Panc1 (cell line): Measurements from ENCODE around the gene TMEM184A. TPM values are rescaled to one million over a fixed set of nuclear protein-coding genes. Genes with fewer than 3 reads are reported as not detected.
A peak's percentile ranks its signal among the peaks of the same experiment; 100 is the strongest.

Experiments used
- ATAC-seq: fragments of 200-7000 bp; cut with Tn5 transposase; 2 replicates; pipeline ENCODE4 v1.9.1; 2020; ENCODE audit warnings: mild to moderate bottlenecking, moderate library complexity
- BruUV-seq: library from RNA; stranded (reverse); fragments of 400-500 nt; replicated peaks from 2 replicates; lab custom pipeline; 2021; lab: Mats Ljungman, UMichigan
- CTCF ChIA-PET: fragments of 300-600 bp; sonication (Branson Sonifier 250); formaldehyde crosslinking; loops from one replicate; lab custom pipeline; 2022; ENCODE audit warnings: antibody characterized with exemption; lab: Charles Lee
- POLR2A ChIA-PET: fragments of 300-600 bp; sonication (Branson Sonifier 250); formaldehyde crosslinking; loops from one replicate; lab custom pipeline; 2022; ENCODE audit warnings: antibody characterized with exemption; lab: Charles Lee
- DNase-seq: peaks from one replicate; pipeline ENCODE4 v3.0.0-alpha.2; 2010; ENCODE audit warnings: low read depth, low spot score
- H3K27ac ChIP-seq: 2 replicates; pipeline ENCODE4 v1.5.1; 2011; ENCODE audit warnings: mild to moderate bottlenecking, low read length, inconsistent platforms
- H3K27me3 ChIP-seq: fragments of 200-500 bp; sonication (Bioruptor generic); 2 replicates; pipeline ENCODE4 v1.6.0; 2014; ENCODE audit warnings: low read length, inconsistent platforms; ENCODE audit not compliant: control insufficient read depth, insufficient read depth
- H3K36me3 ChIP-seq: fragments of 200-500 bp; sonication (Bioruptor generic); 2 replicates; pipeline ENCODE4 v1.5.1; 2014; ENCODE audit warnings: inconsistent platforms, mild to moderate bottlenecking, low read length, moderate library complexity; ENCODE audit not compliant: control insufficient read depth, insufficient read depth
- H3K4me1 ChIP-seq: 2 replicates; pipeline ENCODE4 v1.5.1; 2011; ENCODE audit warnings: inconsistent platforms, mild to moderate bottlenecking, low read length, moderate library complexity; ENCODE audit not compliant: control insufficient read depth, insufficient read depth
- H3K4me3 ChIP-seq, 2 experiments: 2 replicates each; pipeline ENCODE4 v1.5.1; 2011 to 2012; ENCODE audit warnings: low read depth in 2 of 2, low read length in 2 of 2, mild to moderate bottlenecking in 2 of 2, inconsistent platforms in 1 of 2, moderate library complexity in 1 of 2
- H3K9me3 ChIP-seq: fragments of 200-500 bp; sonication (Bioruptor generic); 2 replicates; pipeline ENCODE4 v1.5.1; 2014; ENCODE audit warnings: low read depth, mild to moderate bottlenecking, inconsistent platforms, low read length, moderate library complexity; ENCODE audit not compliant: control insufficient read depth, insufficient read depth
- CTCF ChIP-seq: fragments of 450-650 bp; IDR thresholded peaks from 2 replicates; pipeline ENCODE4 v1.5.1; 2017; ENCODE audit warnings: mild to moderate bottlenecking
- POLR2AphosphoS5 ChIP-seq: IDR thresholded peaks from 2 replicates; pipeline ENCODE4 v1.6.1; 2012; ENCODE audit warnings: mild to moderate bottlenecking, low read depth, low read length, moderate library complexity
- REST ChIP-seq, 2 experiments: IDR thresholded peaks; 2 replicates each; pipeline ENCODE4 v1.6.1; 2011 to 2012; ENCODE audit warnings: low read depth in 2 of 2, control low read depth in 1 of 2, low read length in 1 of 2, mild to moderate bottlenecking in 1 of 2, moderate library complexity in 1 of 2; ENCODE audit not compliant: insufficient read depth in 1 of 2
- SIN3A ChIP-seq: IDR thresholded peaks from 2 replicates; pipeline ENCODE4 v1.6.1; 2012; ENCODE audit warnings: low read depth, mild to moderate bottlenecking, low read length, moderate library complexity, borderline replicate concordance; ENCODE audit not compliant: insufficient read depth
- TCF7L2 ChIP-seq: IDR thresholded peaks from 2 replicates; pipeline ENCODE4 v1.6.1; 2011; ENCODE audit warnings: mild to moderate bottlenecking, low read depth, low read length, inconsistent platforms
- in situ Hi-C: cut with HindIII; loops from 2 replicates; pipeline ENCODE4 v1.10.0; 2016; ENCODE audit warnings: low sequenced_read_pairs, low pct_unique_long_range_greater_than_20kb
- intact Hi-C: fragments of 100-400 bp; cut with micrococcal nuclease; formaldehyde crosslinking; loops from one replicate; pipeline ENCODE4 v1.10.0; 2022; ENCODE audit not compliant: unreplicated experiment
- total RNA-seq: library from RNA; stranded (reverse); gene quantifications from one replicate; pipeline ENCODE4 v1.2.1, GENCODE V29; 2021; ENCODE audit not compliant: unreplicated experiment

Gene TMEM184A
- total RNA-seq, 1 experiment from 2014 or later = 9.2 TPM

- no peak for TF ChIP-seq TCF7L2
- TF ChIP-seq CTCF = no peak
- TF ChIP-seq POLR2AphosphoS5 = no peak
- no peak for TF ChIP-seq REST (IDR thresholded peaks at IDR 0.05; ENCODE audit: insufficient read depth in 1 of 2, low read depth in 2 of 2, low read length in 1 of 2)
- no peak for TF ChIP-seq SIN3A
- CTCF ChIA-PET = interaction anchor here (0.5 to 0.6 kb wide), 2 partner anchors 76 to 283 kb away, joined by 3 read pairs; no protein-coding TSS in a partner anchor
- H3K4me1 ChIP-seq = peaks cover 45% of the 10 kb centered on the region
- no peak for ATAC-seq
- no TSS peak for BruUV-seq
- intact Hi-C loops = no loop called here
- no peak overlapping the region for H3K4me3 ChIP-seq
- peaks cover under 1% of the 10 kb centered on the region; the same call in 1 of the 2 replicates for H3K36me3 ChIP-seq
- POLR2A ChIA-PET = no interaction called here
- H3K9me3 ChIP-seq = no peaks in the 10 kb centered on the region
- no peaks in the 10 kb centered on the region for H3K27me3 ChIP-seq
- no peak for DNase-seq
- in situ Hi-C loops = no loop called here
- H3K27ac ChIP-seq = peak overlapping the region; percentile 80
Observed at GRCh38 chr7:1508277-1508758, 47.7 kb downstream of the TMEM184A start.

- no peaks in the 10 kb centered on the region for H3K27me3 ChIP-seq
- peaks cover 6% of the 10 kb centered on the region; the same call in 1 of the 2 replicates for H3K36me3 ChIP-seq
- ATAC-seq (peak; percentile 54), DNase-seq (no peak)
- in situ Hi-C loops (no loop called here), intact Hi-C loops (loop anchor here (2.0 kb wide), 1 partner anchor 31 kb away; no protein-coding TSS in a partner anchor)
- peak overlapping the region; percentile 98 for H3K27ac ChIP-seq
- ChIA-PET CTCF (no interaction called here), POLR2A (interaction anchor here (0.9 kb wide), 1 partner anchor 28 kb away, joined by 3 read pairs; no protein-coding TSS in a partner anchor)
- BruUV-seq = no TSS peak
- TF ChIP-seq TCF7L2 (no peak; the same call in 1 of the 2 replicates), POLR2AphosphoS5 (no peak), CTCF (no peak), SIN3A (no peak), REST (IDR thresholded peaks at IDR 0.05; ENCODE audit: insufficient read depth in 1 of 2, low read depth in 2 of 2, low read length in 1 of 2) (no peak)
- H3K4me3 ChIP-seq = peak overlapping the region; percentile 14 to 43; a peak in 3 of 4 replicates
- peaks cover 46% of the 10 kb centered on the region for H3K4me1 ChIP-seq
- H3K9me3 ChIP-seq = no peaks in the 10 kb centered on the region
Observed at GRCh38 chr7:1505731-1506550, 50.1 kb downstream of the TMEM184A start.
